Neutrophil (primary cell): Measurements from ENCODE around the gene METAP1.

Source experiments
- H3K27ac ChIP-seq: fragments of 200-600 bp; sonication (generic); 2 replicates; pipeline ENCODE4 v1.5.1; 2016; ENCODE audit warnings: mild to moderate bottlenecking, moderate library complexity
- H3K27me3 ChIP-seq: fragments of 200-600 bp; sonication (generic); 2 replicates; pipeline ENCODE4 v1.6.0; 2016; ENCODE audit warnings: mild to moderate bottlenecking
- H3K36me3 ChIP-seq: fragments of 200-600 bp; sonication (generic); 2 replicates; pipeline ENCODE4 v1.5.1; 2017
- H3K4me1 ChIP-seq, 2 experiments: fragments of 200-600 bp in 1 of 2; sonication (generic) in 1 of 2; 1 replicate in 1 of 2; 2 replicates in 1 of 2; pipeline versions ENCODE4 v1.5.1 to v1.6.1; 2013 to 2016; ENCODE audit warnings: low read depth in 1 of 2, low read length in 1 of 2, mild to moderate bottlenecking in 1 of 2, moderate library complexity in 1 of 2; ENCODE audit not compliant: control insufficient read depth in 1 of 2, insufficient read depth in 1 of 2
- H3K4me3 ChIP-seq, 2 experiments: fragments of 200-600 bp in 1 of 2; sonication (generic) in 1 of 2; 1 replicate in 1 of 2; 2 replicates in 1 of 2; pipeline ENCODE4 v1.5.1; 2013 to 2016; ENCODE audit warnings: low read depth in 1 of 2, low read length in 1 of 2, mild to moderate bottlenecking in 1 of 2, moderate library complexity in 1 of 2
- H3K9me3 ChIP-seq: fragments of 200-600 bp; sonication (generic); 2 replicates; pipeline ENCODE4 v1.5.1; 2016
- TF ChIP-seq, protein P1 (sequence below): fragments of 200-600 bp; sonication (generic); IDR thresholded peaks from 2 replicates; pipeline ENCODE4 v1.5.1; 2016; ENCODE audit warnings: antibody characterized with exemption

The METAP1 gene

DNA sequence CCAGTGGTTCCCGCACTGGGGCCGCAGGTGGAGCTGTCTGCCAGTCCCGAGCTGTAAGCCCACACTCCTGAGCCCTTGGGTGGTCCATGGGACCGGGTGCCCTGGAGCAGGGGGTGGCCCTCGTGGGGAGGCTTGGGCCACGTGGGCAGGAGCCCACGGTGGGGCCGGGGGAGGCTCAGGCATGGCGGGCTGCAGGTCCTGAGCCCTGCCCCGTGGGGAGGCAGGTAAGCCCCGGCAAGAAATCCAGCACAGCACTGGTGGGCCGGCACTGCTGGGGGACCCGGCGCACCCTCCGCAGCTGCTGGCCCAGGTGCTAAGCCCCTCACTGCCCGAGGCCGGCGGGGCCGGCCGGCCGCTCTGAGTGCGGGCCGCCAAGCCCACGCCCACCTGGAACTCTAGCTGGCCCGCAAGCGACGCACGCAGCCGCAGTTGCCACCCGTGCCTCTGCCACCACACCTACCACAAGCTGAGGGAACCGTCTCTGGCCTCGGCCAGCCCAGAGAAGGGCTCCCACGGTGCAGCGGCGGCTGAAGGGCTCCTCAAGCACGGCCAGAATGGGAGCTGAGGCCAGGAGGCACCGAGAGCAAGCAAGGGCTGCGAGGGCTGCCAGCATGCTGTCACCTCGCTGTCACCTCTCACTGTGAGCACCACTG, 2.0 kb upstream of the METAP1 start:
- Histone ChIP-seq H3K9me3 (no peaks in the 10 kb centered on the region), H3K27ac (no peak overlapping the region), H3K36me3 (no peaks in the 10 kb centered on the region), H3K4me1 (peaks cover 15 to 17% of the 10 kb centered on the region in 2 experiments), H3K4me3 (no peak overlapping the region), H3K27me3 (no peaks in the 10 kb centered on the region)
- TF ChIP-seq, protein P1, sequence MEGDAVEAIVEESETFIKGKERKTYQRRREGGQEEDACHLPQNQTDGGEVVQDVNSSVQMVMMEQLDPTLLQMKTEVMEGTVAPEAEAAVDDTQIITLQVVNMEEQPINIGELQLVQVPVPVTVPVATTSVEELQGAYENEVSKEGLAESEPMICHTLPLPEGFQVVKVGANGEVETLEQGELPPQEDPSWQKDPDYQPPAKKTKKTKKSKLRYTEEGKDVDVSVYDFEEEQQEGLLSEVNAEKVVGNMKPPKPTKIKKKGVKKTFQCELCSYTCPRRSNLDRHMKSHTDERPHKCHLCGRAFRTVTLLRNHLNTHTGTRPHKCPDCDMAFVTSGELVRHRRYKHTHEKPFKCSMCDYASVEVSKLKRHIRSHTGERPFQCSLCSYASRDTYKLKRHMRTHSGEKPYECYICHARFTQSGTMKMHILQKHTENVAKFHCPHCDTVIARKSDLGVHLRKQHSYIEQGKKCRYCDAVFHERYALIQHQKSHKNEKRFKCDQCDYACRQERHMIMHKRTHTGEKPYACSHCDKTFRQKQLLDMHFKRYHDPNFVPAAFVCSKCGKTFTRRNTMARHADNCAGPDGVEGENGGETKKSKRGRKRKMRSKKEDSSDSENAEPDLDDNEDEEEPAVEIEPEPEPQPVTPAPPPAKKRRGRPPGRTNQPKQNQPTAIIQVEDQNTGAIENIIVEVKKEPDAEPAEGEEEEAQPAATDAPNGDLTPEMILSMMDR = no peak

- Histone ChIP-seq H3K36me3 (no peaks in the 10 kb centered on the region), H3K27me3 (no peaks in the 10 kb centered on the region), H3K9me3 (no peaks in the 10 kb centered on the region), H3K4me3 (peak overlapping the region; percentile 80 to 93), H3K27ac (peak overlapping the region; percentile 76), H3K4me1 (peaks cover 15 to 17% of the 10 kb centered on the region in 2 experiments)
- TF ChIP-seq, protein P1 = no peak
Measured at GRCh38 chr4:98994474-98995182, 893 bp upstream of the METAP1 start.

DNA sequence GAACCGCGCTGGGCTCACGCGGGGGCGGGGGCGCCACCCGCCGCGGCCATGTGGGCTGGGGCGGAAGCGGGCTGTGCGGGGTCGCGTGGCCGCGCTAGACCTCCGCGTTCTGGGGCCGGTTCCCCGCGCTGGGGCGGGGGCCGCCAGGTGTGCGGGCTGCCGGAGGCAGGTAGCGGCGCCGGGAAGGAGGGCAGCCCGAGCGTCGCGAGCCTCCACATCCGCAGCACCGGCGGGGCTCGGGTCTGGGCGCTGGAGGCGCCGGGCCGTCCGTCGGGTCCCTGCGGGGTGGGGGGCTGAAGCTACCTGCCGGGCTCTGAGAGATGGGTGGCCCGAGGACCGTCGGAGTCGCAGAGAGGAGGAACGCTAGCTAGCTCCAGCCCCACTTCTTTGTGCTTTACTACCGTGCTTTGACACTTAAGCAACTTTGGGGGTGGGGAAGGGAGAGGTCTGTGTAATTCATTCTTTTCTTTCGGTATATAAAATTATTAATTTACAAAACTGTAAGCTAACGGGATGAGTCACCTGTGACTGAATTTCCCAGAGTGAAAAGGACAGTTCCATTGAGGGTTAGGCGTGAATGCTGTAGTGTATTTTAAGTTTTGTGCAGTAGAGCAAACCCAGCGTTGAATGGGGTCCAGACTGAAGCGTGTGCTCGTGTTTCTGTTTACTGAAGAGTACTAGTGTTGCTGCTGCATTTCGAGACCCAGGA, 689 bp downstream of the METAP1 start:
- Histone ChIP-seq H3K4me1 (peaks cover 15 to 17% of the 10 kb centered on the region in 2 experiments), H3K27ac (peak overlapping the region; percentile 76), H3K4me3 (peak overlapping the region; percentile 66 to 93), H3K9me3 (no peaks in the 10 kb centered on the region), H3K36me3 (no peaks in the 10 kb centered on the region), H3K27me3 (no peaks in the 10 kb centered on the region)
- TF ChIP-seq, protein P1 = no peak

DNA sequence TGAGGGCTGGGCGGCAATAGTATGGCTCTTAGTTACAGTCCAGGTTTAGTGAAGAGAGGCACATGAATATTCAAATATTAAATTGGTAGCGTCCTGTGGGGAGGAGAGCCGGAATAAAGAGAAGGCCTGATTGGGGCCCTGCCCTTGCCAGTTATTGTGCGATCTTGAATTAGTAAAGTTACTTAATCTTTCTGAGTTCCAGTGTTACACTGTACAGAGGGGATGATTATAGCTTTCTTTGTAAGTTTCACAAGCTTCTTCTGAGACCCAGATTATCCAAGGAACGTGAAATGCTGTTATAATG, 1.2 kb downstream of the METAP1 start:
- Histone ChIP-seq H3K36me3 (no peaks in the 10 kb centered on the region), H3K9me3 (no peaks in the 10 kb centered on the region), H3K27ac (no peak overlapping the region), H3K4me1 (peaks cover 15 to 17% of the 10 kb centered on the region in 2 experiments), H3K4me3 (peak overlapping the region; percentile 66 to 93), H3K27me3 (no peaks in the 10 kb centered on the region)
- TF ChIP-seq, protein P1 = no peak

- H3K36me3 ChIP-seq = no peaks in the 10 kb centered on the region
- no peak overlapping the region for H3K27ac ChIP-seq
- no peaks in the 10 kb centered on the region for H3K9me3 ChIP-seq
- no peaks in the 10 kb centered on the region for H3K27me3 ChIP-seq
- no peak overlapping the region for H3K4me3 ChIP-seq
- H3K4me1 ChIP-seq = peaks cover 15 to 17% of the 10 kb centered on the region in 2 experiments
- TF ChIP-seq, protein P1 = no peak
Measured at GRCh38 chr4:98997166-98997565, 1.6 kb downstream of the METAP1 start.
